Measurements from ENCODE around the gene CDC20B. TPM values are rescaled to one million over a fixed set of nuclear protein-coding genes. Genes with fewer than 3 reads are reported as not detected.

CDC20B gene
- total and polyA plus RNA-seq, 3 donors from 2014 or later = 2.8 to 15.6 (median 4.8) TPM

DNA sequence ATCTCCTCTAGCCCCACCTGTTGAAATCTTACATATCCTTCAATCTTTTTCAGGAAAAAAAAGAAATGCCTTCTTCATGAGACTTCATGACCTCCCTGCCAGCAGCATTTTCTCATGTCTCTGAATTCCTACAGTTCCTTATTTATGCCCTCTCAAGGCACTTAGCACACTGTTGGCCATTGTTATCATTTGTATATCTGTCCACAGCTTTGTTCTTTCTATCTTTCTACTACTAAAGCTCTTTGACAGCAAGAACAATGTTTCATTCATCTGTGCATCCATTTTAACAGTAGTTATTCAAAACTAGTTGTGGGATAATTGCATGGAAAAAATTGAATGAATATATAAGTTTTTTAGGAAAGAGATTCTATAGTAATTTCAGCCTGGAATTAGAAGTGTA is 91.4 kb downstream of the CDC20B start:
- no peaks in the 10 kb centered on the region for H3K36me3 ChIP-seq (ENCODE audit: low read depth, missing control alignments)
- no peak for DNase-seq
- no peaks in the 10 kb centered on the region for H3K27me3 ChIP-seq
- intact Hi-C loops (cut with DNase I; ENCODE audit: low total_unique reads) = no loop called here
- H3K4me3 ChIP-seq = no peak overlapping the region
- no peak for TF ChIP-seq POLR2A (IDR thresholded peaks at IDR 0.05)
- no peak for TF ChIP-seq CTCF (IDR thresholded peaks at IDR 0.05)
- no peaks in the 10 kb centered on the region for H3K4me1 ChIP-seq
- no peak overlapping the region for H3K27ac ChIP-seq
- H3K9me3 ChIP-seq = no peaks in the 10 kb centered on the region

- DNase-seq = no peak
- intact Hi-C loops (cut with DNase I; ENCODE audit: low total_unique reads) = no loop called here
- no peaks in the 10 kb centered on the region for H3K4me1 ChIP-seq
Observed at GRCh38 chr5:55073211-55073610, 99.8 kb downstream of the CDC20B start.

GRCh38 chr5:55072666-55073065 is 100.3 kb downstream of the CDC20B start:
- Histone ChIP-seq H3K9me3 (no peaks in the 10 kb centered on the region), H3K4me3 (no peak overlapping the region), H3K27ac (no peak overlapping the region), H3K36me3 (ENCODE audit: low read depth, missing control alignments) (no peaks in the 10 kb centered on the region), H3K27me3 (no peaks in the 10 kb centered on the region), H3K4me1 (no peaks in the 10 kb centered on the region)
- TF ChIP-seq POLR2A (IDR thresholded peaks at IDR 0.05) (no peak), CTCF (IDR thresholded peaks at IDR 0.05) (no peak)
- WGBS, 2 donors = 76 to 80% methylated on average over 2 of the region's 2 CpGs
- intact Hi-C loops (cut with DNase I; ENCODE audit: low total_unique reads) = no loop called here
- DNase-seq = no peak

More at GRCh38 chr5:55073211-55073610, 99.8 kb downstream of the CDC20B start:
- Histone ChIP-seq H3K27me3 (no peaks in the 10 kb centered on the region), H3K9me3 (no peaks in the 10 kb centered on the region), H3K27ac (no peak overlapping the region), H3K4me3 (no peak overlapping the region), H3K36me3 (ENCODE audit: low read depth, missing control alignments) (no peaks in the 10 kb centered on the region)
- TF ChIP-seq CTCF (IDR thresholded peaks at IDR 0.05) (no peak), POLR2A (IDR thresholded peaks at IDR 0.05) (no peak)
- 87 to 90% methylated on average over 3 of the region's 3 CpGs for WGBS, 2 donors

DNA sequence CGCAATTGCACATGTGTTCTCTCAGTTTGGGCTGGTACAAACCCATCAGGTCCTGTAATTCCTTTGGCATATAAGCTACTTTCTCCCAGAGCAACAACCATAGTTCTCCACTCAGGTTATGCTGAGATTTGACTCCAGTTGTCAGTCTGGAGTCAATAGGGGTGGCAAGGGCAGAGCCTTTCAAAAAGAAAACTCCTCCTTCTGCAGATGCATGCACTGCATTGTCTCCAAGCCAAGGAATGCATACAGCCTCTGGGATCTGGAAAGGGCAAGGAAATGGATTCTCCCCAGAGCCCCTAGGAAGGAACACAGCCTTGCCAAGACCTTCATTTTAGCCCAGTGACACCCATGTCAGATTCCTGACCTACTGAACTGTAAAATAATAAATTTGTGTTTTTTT is 101.6 kb downstream of the CDC20B start:
- WGBS, 2 donors = 92 to 94% methylated on average over 1 of the region's 1 CpG
- intact Hi-C loops (cut with DNase I; ENCODE audit: low total_unique reads) = no loop called here
- no peaks in the 10 kb centered on the region for H3K4me1 ChIP-seq
- H3K4me3 ChIP-seq = no peak overlapping the region
- H3K27me3 ChIP-seq = no peaks in the 10 kb centered on the region
- H3K36me3 ChIP-seq (ENCODE audit: low read depth, missing control alignments) = no peaks in the 10 kb centered on the region
- no peaks in the 10 kb centered on the region for H3K9me3 ChIP-seq
- no peak for DNase-seq
- TF ChIP-seq POLR2A (IDR thresholded peaks at IDR 0.05) (no peak), CTCF (IDR thresholded peaks at IDR 0.05) (no peak)
- no peak overlapping the region for H3K27ac ChIP-seq

- Histone ChIP-seq H3K4me1 (no peaks in the 10 kb centered on the region), H3K27me3 (no peaks in the 10 kb centered on the region), H3K27ac (no peak overlapping the region), H3K4me3 (no peak overlapping the region), H3K9me3 (no peaks in the 10 kb centered on the region), H3K36me3 (ENCODE audit: low read depth, missing control alignments) (no peaks in the 10 kb centered on the region)
- no peak for DNase-seq
- TF ChIP-seq CTCF (IDR thresholded peaks at IDR 0.05) (no peak), POLR2A (IDR thresholded peaks at IDR 0.05) (no peak)
- intact Hi-C loops (cut with DNase I; ENCODE audit: low total_unique reads) = no loop called here
- WGBS, 2 donors = 86 to 95% methylated on average over 1 of the region's 1 CpG
Observed at GRCh38 chr5:55070968-55071367, 102.0 kb downstream of the CDC20B start.

All from testis (tissue), 3 donors.